Vagina (tissue), 2 donors: Measurements from ENCODE around the gene SLC8A2. TPM values are rescaled to one million over a fixed set of nuclear protein-coding genes. Genes with fewer than 3 reads are reported as not detected.

Experiments
- DNase-seq, 2 donors: peaks; one replicate each; pipeline ENCODE4 v3.0.0-alpha.2; 2017; ENCODE audit errors: extremely low spot score in 2 of 2
- H3K27ac ChIP-seq: fragments of 200-600 bp; sonication (generic); one replicate; pipeline ENCODE4 v1.5.1; 2019
- H3K27me3 ChIP-seq: fragments of 200-600 bp; sonication (generic); one replicate; pipeline ENCODE4 v1.5.1; 2019
- H3K36me3 ChIP-seq, 2 donors: fragments of 200-600 bp; sonication (generic); one replicate each; pipeline ENCODE4 v1.5.1; 2017 to 2019
- H3K4me1 ChIP-seq: fragments of 200-600 bp; sonication (generic); one replicate; pipeline ENCODE4 v1.5.1; 2019
- H3K4me3 ChIP-seq, 2 donors: fragments of 200-600 bp; sonication (generic); 1 replicate in 1 of 2; 2 replicates in 1 of 2; pipeline ENCODE4 v1.5.1; 2016 to 2019
- H3K9me3 ChIP-seq: fragments of 200-600 bp; sonication (generic); one replicate; pipeline ENCODE4 v1.5.1; 2019
- POLR2A ChIP-seq, 2 donors: fragments of 450-650 bp; IDR thresholded peaks; one replicate each; pipeline ENCODE4 v1.6.1; 2017; ENCODE audit warnings: antibody characterized with exemption in 2 of 2, mild to moderate bottlenecking in 2 of 2, moderate library complexity in 2 of 2
- POLR2AphosphoS5 ChIP-seq, 2 donors: sonication (generic); formaldehyde crosslinking; IDR thresholded peaks; one replicate each; pipeline ENCODE4 v1.9.0; 2017; ENCODE audit warnings: antibody characterized with exemption in 2 of 2, mild to moderate bottlenecking in 2 of 2, low read depth in 1 of 2; ENCODE audit not compliant: insufficient read depth in 1 of 2
- intact Hi-C: fragments of 100-400 bp; cut with DNase I; formaldehyde crosslinking; loops from one replicate; pipeline ENCODE4 v1.15.1; 2023
- total RNA-seq: library from RNA; depleted of rRNA; stranded (reverse); fragments of >200 nt; gene quantifications from one replicate; pipeline ENCODE4 v1.2.3, GENCODE V29; 2016
- TF ChIP-seq, protein P1 (sequence below), 3 experiments: fragments of 450-650 bp in 2 of 3; fragments of 200-600 bp in 1 of 3; sonication (generic) in 1 of 3; IDR thresholded peaks; one replicate each; pipeline ENCODE4 v1.5.1; 2017 to 2019; ENCODE audit warnings: antibody characterized with exemption in 3 of 3, mild to moderate bottlenecking in 2 of 3, moderate library complexity in 2 of 3

Gene SLC8A2
- total RNA-seq, 1 donor from 2014 or later, result 0.49 TPM

DNA sequence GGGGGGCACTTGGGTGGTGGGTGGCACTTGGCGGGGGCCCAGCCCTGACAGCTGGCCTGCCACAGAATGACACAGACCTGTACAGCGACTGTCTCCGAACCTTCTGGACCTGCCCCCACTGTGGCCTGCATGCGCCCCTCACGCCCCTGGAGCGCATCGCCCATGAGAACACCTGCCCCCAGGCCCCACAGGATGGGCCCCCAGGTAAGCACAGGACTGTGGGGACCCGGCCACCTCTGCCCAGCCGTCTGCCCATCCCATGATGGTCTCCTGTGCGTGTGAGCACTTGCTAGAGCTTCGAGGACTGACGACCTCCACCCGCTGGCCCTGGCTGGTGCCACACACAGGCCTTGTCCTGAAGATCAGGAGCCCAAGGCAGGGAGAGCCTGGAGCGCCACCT is 90.6 kb downstream of the SLC8A2 start:
- intact Hi-C loops, result loop anchor here (10.0 kb wide), 1 partner anchor 76 kb away; the partner anchor contains the start of gene C5AR1
- TF ChIP-seq, protein P1, sequence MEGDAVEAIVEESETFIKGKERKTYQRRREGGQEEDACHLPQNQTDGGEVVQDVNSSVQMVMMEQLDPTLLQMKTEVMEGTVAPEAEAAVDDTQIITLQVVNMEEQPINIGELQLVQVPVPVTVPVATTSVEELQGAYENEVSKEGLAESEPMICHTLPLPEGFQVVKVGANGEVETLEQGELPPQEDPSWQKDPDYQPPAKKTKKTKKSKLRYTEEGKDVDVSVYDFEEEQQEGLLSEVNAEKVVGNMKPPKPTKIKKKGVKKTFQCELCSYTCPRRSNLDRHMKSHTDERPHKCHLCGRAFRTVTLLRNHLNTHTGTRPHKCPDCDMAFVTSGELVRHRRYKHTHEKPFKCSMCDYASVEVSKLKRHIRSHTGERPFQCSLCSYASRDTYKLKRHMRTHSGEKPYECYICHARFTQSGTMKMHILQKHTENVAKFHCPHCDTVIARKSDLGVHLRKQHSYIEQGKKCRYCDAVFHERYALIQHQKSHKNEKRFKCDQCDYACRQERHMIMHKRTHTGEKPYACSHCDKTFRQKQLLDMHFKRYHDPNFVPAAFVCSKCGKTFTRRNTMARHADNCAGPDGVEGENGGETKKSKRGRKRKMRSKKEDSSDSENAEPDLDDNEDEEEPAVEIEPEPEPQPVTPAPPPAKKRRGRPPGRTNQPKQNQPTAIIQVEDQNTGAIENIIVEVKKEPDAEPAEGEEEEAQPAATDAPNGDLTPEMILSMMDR (IDR thresholded peaks at IDR 0.05), result no peak
- TF ChIP-seq POLR2AphosphoS5 (IDR thresholded peaks at IDR 0.05; ENCODE audit: insufficient read depth in 1 of 2, low read depth in 1 of 2) (no peak), POLR2A (IDR thresholded peaks at IDR 0.05) (no peak)
- peaks cover 0 to 51% of the 10 kb centered on the region in 2 donors for H3K36me3 ChIP-seq

DNA sequence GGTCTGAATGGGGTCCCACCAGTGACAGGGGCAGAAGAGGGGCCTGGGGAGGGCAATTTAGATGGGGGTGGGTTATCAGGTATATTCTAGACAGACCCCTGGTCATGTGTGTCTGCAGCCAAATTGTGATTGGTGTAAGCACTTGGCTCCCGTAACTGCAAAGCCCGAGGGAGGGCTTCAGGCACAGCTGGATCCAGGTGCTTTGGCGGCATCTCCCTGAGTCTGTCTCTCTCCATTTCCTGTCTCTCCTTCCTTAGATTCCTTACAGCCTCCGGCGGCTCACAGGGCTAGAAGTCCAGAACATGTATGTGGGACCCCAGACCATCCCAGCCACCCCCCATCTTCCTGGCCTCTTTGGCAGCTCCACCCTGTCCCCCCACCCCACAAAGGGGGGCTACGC is 91.1 kb downstream of the SLC8A2 start:
- H3K27me3 ChIP-seq, result no peaks in the 10 kb centered on the region
- intact Hi-C loops, result loop anchor here (10.0 kb wide), 1 partner anchor 76 kb away; the partner anchor contains the start of gene C5AR1
- TF ChIP-seq POLR2A (IDR thresholded peaks at IDR 0.05), result no peak
- TF ChIP-seq, protein P1 (IDR thresholded peaks at IDR 0.05), result no peak
- TF ChIP-seq POLR2AphosphoS5 (IDR thresholded peaks at IDR 0.05; ENCODE audit: insufficient read depth in 1 of 2, low read depth in 1 of 2), result no peak
- no peak overlapping the region for H3K27ac ChIP-seq
- no peaks in the 10 kb centered on the region for H3K9me3 ChIP-seq
- no peak for DNase-seq
- peaks cover 0 to 56% of the 10 kb centered on the region in 2 donors for H3K36me3 ChIP-seq
- H3K4me3 ChIP-seq, result no peak overlapping the region
- H3K4me1 ChIP-seq, result no peaks in the 10 kb centered on the region

More for the DNA sequence above, 90.6 kb downstream of the SLC8A2 start:
- Histone ChIP-seq H3K27ac (no peak overlapping the region), H3K27me3 (no peaks in the 10 kb centered on the region), H3K9me3 (no peaks in the 10 kb centered on the region), H3K4me3 (no peak overlapping the region), H3K4me1 (no peaks in the 10 kb centered on the region)
- no peak for DNase-seq

DNA sequence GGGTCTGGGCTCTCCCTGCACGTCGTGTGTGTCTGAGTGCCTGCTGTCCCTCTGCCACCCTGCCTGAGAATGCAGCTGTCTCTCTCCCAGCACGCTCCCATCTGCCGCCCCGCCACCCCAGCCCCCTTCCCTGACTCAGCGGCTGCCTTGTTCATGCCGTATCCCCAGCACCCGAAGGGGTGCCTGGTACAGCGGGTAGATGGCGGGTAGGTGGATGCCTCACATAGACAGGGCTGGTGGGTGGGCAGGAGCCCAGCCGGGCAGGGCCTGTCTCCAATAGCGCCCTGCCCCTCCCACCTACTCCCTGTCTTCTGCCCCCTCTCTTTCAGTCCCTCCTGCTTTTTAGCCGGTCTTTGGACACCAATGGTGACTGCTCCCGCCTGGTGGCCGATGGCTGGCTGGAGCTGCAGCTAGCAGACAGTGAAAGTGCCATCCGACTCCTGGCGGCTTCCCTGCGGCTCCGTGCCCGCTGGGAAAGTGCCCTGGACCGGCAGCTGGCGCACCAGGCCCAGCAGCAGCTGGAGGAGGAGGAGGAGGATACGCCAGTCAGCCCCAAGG is 92.2 kb downstream of the SLC8A2 start:
- no peak overlapping the region for H3K4me3 ChIP-seq
- intact Hi-C loops, result no loop called here
- H3K27ac ChIP-seq, result no peak overlapping the region
- H3K9me3 ChIP-seq, result no peaks in the 10 kb centered on the region
- TF ChIP-seq, protein P1 (IDR thresholded peaks at IDR 0.05), result no peak
- TF ChIP-seq POLR2AphosphoS5 (IDR thresholded peaks at IDR 0.05; ENCODE audit: insufficient read depth in 1 of 2, low read depth in 1 of 2) (no peak), POLR2A (IDR thresholded peaks at IDR 0.05) (no peak)
- peaks cover 0 to 67% of the 10 kb centered on the region in 2 donors for H3K36me3 ChIP-seq
- no peaks in the 10 kb centered on the region for H3K27me3 ChIP-seq
- no peaks in the 10 kb centered on the region for H3K4me1 ChIP-seq
- DNase-seq, result no peak

DNA sequence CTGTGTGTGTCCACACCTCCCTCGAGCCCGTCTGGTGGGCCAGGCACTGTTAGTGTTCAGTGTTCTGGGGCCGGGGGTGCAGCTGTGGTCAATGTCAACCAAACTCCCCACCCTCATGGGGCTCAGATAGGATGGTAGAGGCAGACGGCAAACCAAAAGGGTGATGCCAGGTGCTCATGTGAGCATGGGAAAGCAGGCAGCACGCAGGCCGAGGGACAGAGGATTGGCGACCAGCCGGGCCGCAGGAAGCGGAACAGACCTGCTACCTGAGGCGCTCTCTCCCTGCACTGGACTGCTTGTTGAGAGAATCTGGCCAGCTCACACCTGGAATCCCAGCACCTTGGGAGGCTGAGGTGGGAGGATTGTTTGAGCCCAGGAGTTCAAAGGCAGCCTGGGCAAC is 93.4 kb downstream of the SLC8A2 start:
- TF ChIP-seq, protein P1 (IDR thresholded peaks at IDR 0.05), result no peak
- TF ChIP-seq POLR2A (IDR thresholded peaks at IDR 0.05), result no peak
- no peak for TF ChIP-seq POLR2AphosphoS5 (IDR thresholded peaks at IDR 0.05; ENCODE audit: insufficient read depth in 1 of 2, low read depth in 1 of 2)
- Histone ChIP-seq H3K4me1 (no peaks in the 10 kb centered on the region), H3K9me3 (no peaks in the 10 kb centered on the region), H3K36me3 (peaks cover 0 to 80% of the 10 kb centered on the region in 2 donors), H3K27me3 (no peaks in the 10 kb centered on the region), H3K4me3 (no peak overlapping the region), H3K27ac (no peak overlapping the region)
- DNase-seq, result no peak
- intact Hi-C loops, result no loop called here

Other genes starting within 250 kb of the SLC8A2 start
- gene BBC3, start 240.7 kb downstream of the SLC8A2 start, total RNA-seq, result 4.7 TPM
- gene CCDC9, start 215.4 kb downstream of the SLC8A2 start, total RNA-seq, result 19.2 TPM
- 18.9 TPM for gene INAFM1, start 197.0 kb downstream of the SLC8A2 start, total RNA-seq
- gene C5AR1, start 162.0 kb downstream of the SLC8A2 start, total RNA-seq, result 12.5 TPM
- gene C5AR2, start 139.7 kb downstream of the SLC8A2 start, total RNA-seq, result 15.2 TPM
- 15.2 TPM for gene DHX34, start 122.6 kb downstream of the SLC8A2 start, total RNA-seq
- 20.6 TPM for gene MEIS3, start 52.4 kb downstream of the SLC8A2 start, total RNA-seq
- gene KPTN, start 12.3 kb upstream of the SLC8A2 start, total RNA-seq, result 9.6 TPM
- 108 TPM for gene NAPA, start 43.2 kb upstream of the SLC8A2 start, total RNA-seq
- not detected for gene ZNF541, start 101.3 kb upstream of the SLC8A2 start, total RNA-seq
- gene BICRA, start 137.2 kb upstream of the SLC8A2 start, total RNA-seq, result 5.2 TPM
- gene EHD2, start 241.5 kb upstream of the SLC8A2 start, total RNA-seq, result 125 TPM